ENCODE data around the gene ITIH5.
"Not testable (repeated sequence)": the region's sequence is repeated elsewhere in the genome, so short reads cannot be mapped to it uniquely, and the experiment has no call there.

Gene ITIH5

GRCh38 chr10:7689591-7689990, 22.8 kb upstream of the ITIH5 start:
- Mint-ChIP-seq H3K27me3 (ENCODE audit: low read depth) (peaks cover 18% of the 10 kb centered on the region), H3K27ac (no peak overlapping the region), H3K9me3 (peaks cover 34% of the 10 kb centered on the region), H3K36me3 (ENCODE audit: low read depth) (peaks cover 5% of the 10 kb centered on the region), H3K4me1 (no peaks in the 10 kb centered on the region), H3K4me3 (no peak overlapping the region)
- no peak for TF ChIP-seq CTCF (IDR thresholded peaks at IDR 0.05; ENCODE audit: unreplicated experiment in 3 of 3)

- no peak overlapping the region for H3K4me3 Mint-ChIP-seq
- H3K4me1 Mint-ChIP-seq = no peaks in the 10 kb centered on the region
- TF ChIP-seq CTCF (IDR thresholded peaks at IDR 0.05; ENCODE audit: unreplicated experiment in 3 of 3) = peak; percentile 94 to 97 (median 95)
- no peak overlapping the region for H3K27ac Mint-ChIP-seq
- peaks cover 31% of the 10 kb centered on the region for H3K9me3 Mint-ChIP-seq
- H3K36me3 Mint-ChIP-seq (ENCODE audit: low read depth) = no peaks in the 10 kb centered on the region
- H3K27me3 Mint-ChIP-seq (ENCODE audit: low read depth) = peaks cover 27% of the 10 kb centered on the region
Observed at GRCh38 chr10:7687228-7687907, 20.6 kb upstream of the ITIH5 start.

- Mint-ChIP-seq H3K27ac (no peak overlapping the region), H3K4me1 (no peaks in the 10 kb centered on the region), H3K36me3 (ENCODE audit: low read depth) (no peaks in the 10 kb centered on the region), H3K27me3 (ENCODE audit: low read depth) (peaks cover 27% of the 10 kb centered on the region), H3K4me3 (no peak overlapping the region), H3K9me3 (peaks cover 31% of the 10 kb centered on the region)
- TF ChIP-seq CTCF (IDR thresholded peaks at IDR 0.05; ENCODE audit: unreplicated experiment in 3 of 3) = no peak
Observed at GRCh38 chr10:7686351-7687171, 19.8 kb upstream of the ITIH5 start.

GRCh38 chr10:7680078-7680477, 13.3 kb upstream of the ITIH5 start:
- H3K36me3 Mint-ChIP-seq (ENCODE audit: low read depth); H3K4me3 Mint-ChIP-seq; H3K27ac Mint-ChIP-seq: not testable (repeated sequence)

GRCh38 chr10:7679256-7679655, 12.5 kb upstream of the ITIH5 start:
- peaks cover 41% of the 10 kb centered on the region for H3K27me3 Mint-ChIP-seq (ENCODE audit: low read depth)
- no peak for TF ChIP-seq CTCF (IDR thresholded peaks at IDR 0.05; ENCODE audit: unreplicated experiment in 3 of 3)
- peaks cover 11% of the 10 kb centered on the region for H3K9me3 Mint-ChIP-seq
- no peak overlapping the region for H3K27ac Mint-ChIP-seq
- no peaks in the 10 kb centered on the region for H3K4me1 Mint-ChIP-seq
- no peaks in the 10 kb centered on the region for H3K36me3 Mint-ChIP-seq (ENCODE audit: low read depth)
- no peak overlapping the region for H3K4me3 Mint-ChIP-seq

More at GRCh38 chr10:7680078-7680477, 13.3 kb upstream of the ITIH5 start:
- H3K9me3 Mint-ChIP-seq = peaks cover 11% of the 10 kb centered on the region
- H3K4me1 Mint-ChIP-seq = not testable (repeated sequence)
- peaks cover 40% of the 10 kb centered on the region for H3K27me3 Mint-ChIP-seq (ENCODE audit: low read depth)

GRCh38 chr10:7672341-7673134, 5.8 kb upstream of the ITIH5 start:
- H3K36me3 Mint-ChIP-seq (ENCODE audit: low read depth) = no peaks in the 10 kb centered on the region
- no peaks in the 10 kb centered on the region for H3K9me3 Mint-ChIP-seq
- H3K27ac Mint-ChIP-seq = no peak overlapping the region
- peak overlapping the region in 1 of 3 experiments; percentile 32 for H3K4me3 Mint-ChIP-seq
- TF ChIP-seq CTCF (IDR thresholded peaks at IDR 0.05; ENCODE audit: unreplicated experiment in 3 of 3) = no peak
- H3K27me3 Mint-ChIP-seq (ENCODE audit: low read depth) = peaks cover 75% of the 10 kb centered on the region
- H3K4me1 Mint-ChIP-seq = no peaks in the 10 kb centered on the region
